GM21381 (cell line): Measurements from ENCODE around the gene PTX3.

Experiments used
- ATAC-seq: cut with Tn5 transposase; IDR thresholded peaks from one replicate; pipeline ENCODE4 v1.9.1; 2021; ENCODE audit warnings: mild to moderate bottlenecking, moderate library complexity; ENCODE audit not compliant: unreplicated experiment

PTX3 gene

DNA sequence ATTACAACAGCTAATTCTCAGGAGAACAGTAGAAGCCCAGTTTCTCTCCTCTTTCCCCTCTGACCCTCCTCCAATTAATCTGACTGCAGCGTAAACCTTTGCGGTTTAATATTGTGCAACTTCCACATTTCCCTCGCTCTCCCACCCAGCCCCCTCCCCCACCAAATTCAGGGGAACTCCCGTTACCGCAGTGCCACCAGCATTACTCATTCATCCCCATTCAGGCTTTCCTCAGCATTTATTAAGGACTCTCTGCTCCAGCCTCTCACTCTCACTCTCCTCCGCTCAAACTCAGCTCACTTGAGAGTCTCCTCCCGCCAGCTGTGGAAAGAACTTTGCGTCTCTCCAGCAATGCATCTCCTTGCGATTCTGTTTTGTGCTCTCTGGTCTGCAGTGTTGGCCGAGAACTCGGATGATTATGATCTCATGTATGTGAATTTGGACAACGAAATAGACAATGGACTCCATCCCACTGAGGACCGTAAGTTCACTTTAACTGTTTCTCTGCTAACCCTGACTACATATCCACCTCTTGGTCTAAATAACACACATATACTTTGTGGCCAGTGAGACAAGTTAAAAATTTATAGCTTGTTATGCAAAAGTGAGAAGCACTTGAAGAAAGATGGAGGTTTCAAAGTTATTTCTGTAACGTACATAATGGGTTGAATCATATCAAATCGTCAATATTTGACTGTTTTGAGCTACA is at the start of gene PTX3:
TSS of gene PTX3 (plus strand) at position 268 of the 709 bp plus-strand sequence. CDS start at position 352, 84 bp downstream.
- ATAC-seq, result no peak

DNA sequence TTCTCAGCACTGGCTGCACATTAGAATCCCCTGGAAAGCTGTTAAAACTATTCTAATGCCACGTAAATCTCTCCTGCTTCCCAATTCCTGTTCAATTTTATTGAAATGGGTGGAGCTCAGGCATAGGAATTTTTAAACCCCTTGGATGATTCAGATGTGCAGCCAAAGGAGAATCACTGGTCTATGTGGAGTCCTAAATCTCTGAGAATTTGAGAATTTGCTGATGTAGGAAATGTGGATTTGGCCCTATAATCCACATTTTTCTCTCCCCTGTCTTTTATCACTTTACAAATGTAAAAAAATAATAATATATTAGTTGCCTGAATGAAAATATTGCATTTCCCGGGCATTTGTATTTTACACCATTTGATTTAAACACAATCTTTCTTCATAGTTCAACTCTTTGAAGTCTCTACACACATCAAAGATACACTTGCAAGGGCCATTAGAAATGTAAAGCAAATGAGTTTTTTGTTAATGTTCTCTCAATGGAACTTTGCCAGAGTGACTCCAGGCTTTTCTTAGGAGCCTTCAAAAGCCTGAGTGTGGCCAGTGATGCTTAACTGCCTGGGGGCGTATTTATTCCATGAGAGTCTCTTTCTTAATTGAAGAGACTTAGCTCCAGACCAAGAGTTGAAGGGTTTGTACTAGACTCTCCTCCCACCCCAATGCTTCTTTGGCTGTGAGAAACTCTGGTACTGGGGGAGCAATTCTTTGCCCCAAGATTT is 48.8 kb upstream of the PTX3 start:
- no peak for ATAC-seq

- ATAC-seq, result no peak
Observed at GRCh38 chr3:157388976-157389375, 47.7 kb upstream of the PTX3 start.

DNA sequence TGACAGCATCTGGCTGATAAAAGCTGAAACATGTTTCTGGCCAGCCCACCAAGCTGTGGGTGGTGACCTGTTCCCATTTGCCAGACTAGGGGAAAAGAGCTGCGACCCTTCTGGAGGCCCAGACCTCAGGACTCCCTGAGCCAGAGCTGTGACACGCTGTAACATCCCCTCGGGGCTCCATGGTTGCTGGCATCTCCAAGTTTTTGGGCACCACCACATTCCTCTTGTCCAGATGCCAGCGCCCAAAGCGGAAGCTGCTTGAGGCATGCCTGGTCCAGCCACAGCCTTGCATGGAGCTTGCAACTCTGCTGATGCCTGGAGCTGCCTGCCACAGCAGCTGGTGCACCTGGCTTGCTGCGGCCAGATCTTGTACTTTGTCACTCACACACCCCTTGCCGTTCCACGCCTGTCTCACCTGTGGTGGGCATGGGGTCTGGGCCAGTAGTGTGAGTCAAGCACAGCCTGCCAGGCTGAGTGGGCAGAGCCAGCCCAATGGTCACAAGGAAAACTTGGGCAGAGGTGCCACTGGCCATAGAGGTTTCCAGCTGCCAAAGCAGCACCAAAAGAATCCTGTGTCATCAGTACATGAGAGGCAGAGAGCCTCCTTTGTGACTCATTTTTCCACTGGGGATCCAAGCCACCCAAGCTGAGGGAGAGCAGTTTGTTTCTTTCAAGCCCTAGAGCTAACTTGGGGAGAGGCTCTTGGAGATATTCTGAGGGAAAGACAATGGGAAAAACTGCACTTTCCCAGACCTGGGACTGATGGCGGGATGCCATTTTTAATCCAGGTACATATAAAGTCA is 45.7 kb upstream of the PTX3 start:
- ATAC-seq, result no peak

GRCh38 chr3:157392104-157392503 is 44.5 kb upstream of the PTX3 start:
- no peak for ATAC-seq

DNA sequence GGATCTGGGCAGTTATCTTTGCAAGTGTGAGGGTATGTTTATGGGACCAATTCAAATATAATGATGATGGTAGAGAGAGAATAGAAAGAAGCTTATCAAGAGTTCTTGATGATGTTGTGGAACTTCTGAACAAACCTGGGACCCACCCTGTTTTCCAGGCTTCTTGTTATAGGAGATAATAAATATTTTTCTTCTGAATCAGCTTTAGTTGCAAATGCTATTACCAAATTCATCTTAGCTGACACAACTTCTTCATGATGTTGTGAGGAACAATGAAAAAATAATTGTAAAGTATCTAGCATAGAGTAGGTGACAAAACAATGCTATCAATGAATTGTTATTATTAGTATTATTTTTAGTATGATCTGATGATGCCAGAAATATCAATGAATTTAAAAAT is 43.5 kb upstream of the PTX3 start:
- ATAC-seq, result no peak

- ATAC-seq, result no peak
Observed at GRCh38 chr3:157394411-157394810, 42.2 kb upstream of the PTX3 start.

DNA sequence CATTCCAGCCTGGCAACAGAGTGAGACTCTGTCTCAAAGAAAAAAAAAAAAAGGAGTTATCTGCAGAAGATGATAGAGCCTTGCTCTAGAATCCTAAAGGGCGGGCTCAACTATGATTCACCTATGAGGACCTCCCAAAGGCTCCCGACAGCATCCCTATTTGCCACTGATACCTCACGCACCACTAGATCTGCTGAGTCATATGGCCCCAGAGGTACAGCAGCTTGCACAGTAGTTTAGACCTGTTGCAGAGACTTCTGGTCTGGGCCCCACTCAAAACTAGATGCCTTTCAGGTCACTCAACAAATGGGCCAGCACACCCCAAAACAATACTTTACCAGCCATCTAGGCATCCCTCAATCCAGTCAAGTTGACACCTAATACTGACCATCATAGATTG is 38.1 kb upstream of the PTX3 start:
- no peak for ATAC-seq

DNA sequence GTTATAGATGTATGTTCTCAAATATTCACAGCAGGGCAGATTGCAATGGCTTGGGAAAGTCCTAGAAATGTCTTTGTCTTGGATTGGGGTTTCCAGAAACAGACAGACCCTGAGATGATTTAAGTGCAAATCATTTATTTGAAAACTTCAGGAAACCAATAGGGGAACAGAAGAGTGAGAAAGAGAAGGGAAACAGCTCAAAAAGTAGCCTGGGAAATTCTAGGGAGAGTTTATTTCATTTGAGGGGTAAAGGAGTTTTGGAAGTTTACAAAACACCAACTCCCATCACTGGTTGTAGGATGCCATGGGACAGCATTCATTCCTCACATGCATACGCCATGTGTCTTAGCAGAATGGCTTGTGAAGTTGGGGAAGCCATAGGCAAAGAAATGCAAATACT is 32.3 kb upstream of the PTX3 start:
- ATAC-seq, result no peak

DNA sequence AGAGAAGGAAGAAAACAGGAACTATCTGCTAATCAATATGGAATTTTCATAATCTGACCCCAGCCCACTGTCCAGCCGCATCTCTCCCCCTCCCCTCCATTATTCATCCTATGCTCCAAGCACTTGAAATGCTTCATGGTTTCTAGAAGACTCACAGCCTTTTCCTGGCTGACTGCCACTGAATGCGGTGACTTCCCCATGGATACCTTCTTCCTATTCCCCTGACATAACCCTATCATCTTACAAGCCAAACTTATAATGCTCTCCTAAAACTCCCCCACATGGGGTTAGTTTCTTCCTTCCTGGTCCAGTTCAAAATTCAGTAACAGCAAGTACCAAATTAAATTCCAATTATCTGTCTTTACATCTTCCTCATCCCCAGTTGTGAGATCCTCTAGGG is 31.2 kb upstream of the PTX3 start:
- ATAC-seq, result no peak

DNA sequence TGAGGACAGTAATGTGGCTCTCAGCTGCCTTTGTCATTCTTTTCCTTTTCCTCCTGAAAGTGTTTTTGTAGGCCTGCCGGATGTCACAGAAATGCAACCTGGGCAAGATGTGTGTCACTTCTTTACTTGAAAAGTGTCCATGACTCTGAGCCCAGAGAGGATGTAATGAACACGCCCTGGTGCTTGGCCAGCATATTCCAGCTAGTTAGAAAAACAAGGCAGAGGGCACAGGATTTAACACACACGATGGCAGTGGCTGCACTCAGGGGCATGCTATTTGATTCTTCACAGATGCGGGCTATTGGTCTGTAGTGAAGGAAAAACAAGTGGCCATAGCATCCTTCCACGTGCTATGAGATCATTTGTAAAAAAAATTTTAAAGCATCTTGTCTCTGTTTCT is 30.3 kb upstream of the PTX3 start:
- no peak for ATAC-seq

DNA sequence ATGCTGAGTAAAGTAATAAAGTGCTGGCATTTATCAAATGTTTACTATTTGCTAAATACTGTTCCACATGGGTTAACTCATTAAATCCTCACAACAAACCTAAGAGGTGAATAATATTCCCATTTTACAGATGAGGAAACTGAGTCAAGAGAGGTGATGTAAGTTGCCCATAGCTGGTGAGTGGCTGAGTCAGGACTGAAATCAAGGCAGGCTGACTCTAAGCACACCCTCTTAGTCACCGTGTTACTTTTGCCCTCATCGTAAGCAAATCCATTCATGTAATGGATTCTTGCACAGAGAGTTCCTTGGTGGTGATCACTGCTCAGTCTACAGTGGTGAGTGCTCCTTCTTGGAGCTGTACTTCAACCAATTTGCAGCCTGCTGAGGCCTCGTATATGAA is 28.9 kb upstream of the PTX3 start:
- no peak for ATAC-seq

- no peak for ATAC-seq
Observed at GRCh38 chr3:157408499-157409149, 28.0 kb upstream of the PTX3 start.

DNA sequence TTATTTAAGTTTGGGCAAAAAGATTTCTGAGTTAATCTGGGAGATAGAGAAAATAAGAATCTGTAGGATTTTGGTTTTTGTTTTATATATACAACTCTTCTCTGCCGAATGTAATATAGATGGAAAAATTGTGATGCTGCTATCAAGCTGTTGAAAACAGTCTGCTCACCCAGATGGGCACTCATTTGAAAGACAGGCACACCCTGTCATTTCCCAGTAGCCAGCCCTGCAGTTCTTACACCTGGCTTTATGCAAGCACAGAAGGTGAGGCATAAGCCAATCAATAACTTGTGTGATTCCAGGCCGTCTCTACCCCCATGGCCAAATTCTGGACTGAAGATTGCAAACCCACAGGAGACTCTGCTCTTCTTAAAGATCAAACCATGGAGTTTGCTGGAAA is 27.1 kb upstream of the PTX3 start:
- no peak for ATAC-seq

GRCh38 chr3:157410945-157411344 is 25.7 kb upstream of the PTX3 start:
- ATAC-seq, result no peak

DNA sequence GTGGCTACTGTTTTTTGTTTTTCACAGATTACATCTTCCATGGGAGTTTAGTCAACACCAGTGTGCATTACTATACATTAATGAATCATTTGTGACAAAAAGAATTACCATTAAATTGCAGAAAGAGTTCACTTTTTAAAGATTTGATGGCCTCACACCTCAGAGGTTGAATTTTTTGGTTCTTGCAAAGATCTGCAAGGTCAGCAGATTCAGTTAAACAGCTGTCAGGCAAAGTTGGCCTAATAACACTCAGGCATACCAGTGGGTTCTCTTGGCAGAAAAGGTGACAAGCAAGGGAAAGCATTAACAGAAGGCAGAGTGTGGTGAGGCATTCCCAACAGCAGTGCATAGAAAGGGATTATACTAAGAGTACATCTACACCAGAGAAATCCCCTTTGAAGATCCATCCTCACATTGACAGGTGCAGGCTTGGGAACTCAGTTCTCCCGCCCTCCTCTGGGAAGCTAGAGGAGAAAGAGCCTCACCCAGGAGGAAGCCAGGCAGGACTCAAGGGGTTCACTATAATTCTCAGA is 24.3 kb upstream of the PTX3 start:
- ATAC-seq, result no peak

DNA sequence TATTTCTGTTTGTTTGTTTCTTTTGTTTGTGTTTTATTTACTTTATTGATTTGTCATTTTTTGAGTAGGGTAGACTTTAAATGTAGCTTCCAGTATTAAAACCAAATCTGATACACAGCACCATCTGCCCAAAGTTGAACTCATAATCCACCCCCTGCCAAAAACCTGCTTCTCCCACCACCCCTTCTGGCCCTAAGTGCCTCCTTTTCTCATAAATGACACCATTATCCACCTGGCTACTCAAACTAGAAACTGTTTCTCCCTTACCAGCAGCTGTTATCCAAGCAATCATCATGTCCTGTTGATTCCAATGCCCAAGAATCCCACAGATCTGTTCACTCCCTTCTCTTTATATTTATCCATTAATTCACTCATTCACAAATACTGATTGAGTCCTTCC is 21.8 kb upstream of the PTX3 start:
- ATAC-seq, result no peak

DNA sequence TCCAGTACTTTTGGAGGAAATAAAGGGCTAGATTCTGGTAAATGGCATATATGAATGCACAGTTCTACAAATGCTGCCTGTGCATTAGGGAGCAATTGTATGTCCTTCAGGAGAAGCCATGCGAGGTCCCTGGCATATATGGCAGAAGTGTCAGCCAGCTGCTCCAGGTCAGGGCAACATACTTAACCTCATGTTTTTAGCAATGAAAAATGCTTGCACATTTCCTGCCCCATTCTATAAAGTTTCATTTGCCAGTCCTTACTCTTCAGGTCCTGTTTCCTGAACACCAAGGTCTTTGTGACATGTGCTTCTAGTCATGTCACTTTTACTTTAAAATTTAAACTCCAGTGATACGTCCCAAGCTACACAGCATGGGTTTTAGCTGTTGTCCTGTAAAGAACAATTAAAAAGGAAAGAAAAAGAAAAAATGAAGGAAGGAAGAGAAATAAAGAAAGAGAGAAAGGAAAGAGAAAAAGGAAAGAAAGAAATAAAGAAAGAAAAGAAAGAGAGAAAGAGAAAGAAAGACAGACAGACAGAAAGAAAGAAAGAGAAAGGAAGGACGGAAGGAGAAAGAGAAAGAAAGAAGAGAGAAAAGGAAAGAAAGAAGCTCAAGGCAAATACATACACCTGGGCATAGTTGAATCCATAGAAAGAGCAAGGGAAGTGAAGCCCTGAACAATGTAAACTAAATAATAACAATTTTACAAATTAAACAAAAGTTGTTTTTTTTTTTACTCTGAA is 20.1 kb upstream of the PTX3 start:
- no peak for ATAC-seq

DNA sequence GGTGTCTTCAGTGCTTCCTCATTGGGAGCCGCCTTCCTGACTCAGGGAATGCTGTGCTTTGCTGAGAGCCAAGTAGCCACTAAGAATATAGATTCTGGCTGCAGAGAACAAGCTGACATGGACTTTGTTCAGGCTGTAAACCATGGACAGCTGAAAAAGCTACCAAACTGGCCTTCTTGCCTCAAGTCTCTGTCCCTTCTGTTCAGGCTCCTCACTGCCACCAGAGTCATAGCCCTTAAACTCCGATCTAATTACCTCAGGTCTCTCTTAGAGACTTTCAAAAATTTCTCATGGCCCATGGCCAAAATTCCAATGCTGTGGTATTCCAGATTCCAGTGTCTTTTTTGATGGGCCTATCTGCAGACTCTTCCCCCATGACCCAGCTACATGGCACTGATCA is 19.4 kb upstream of the PTX3 start:
- no peak for ATAC-seq

- no peak for ATAC-seq
Observed at GRCh38 chr3:157418104-157418503, 18.5 kb upstream of the PTX3 start.
